Common myeloid progenitor, CD34-positive (primary cell): ENCODE results near the gene PLCH1.

ENCODE experiments used
- CTCF ChIA-PET: fragments of 350-600 bp; sonication (Branson Sonifier 250); formaldehyde crosslinking; loops from one replicate; lab custom pipeline; 2021; ENCODE audit warnings: antibody characterized with exemption; lab: Charles Lee
- POLR2A ChIA-PET: fragments of 350-600 bp; sonication (Branson Sonifier 250); formaldehyde crosslinking; loops from one replicate; lab custom pipeline; 2021; ENCODE audit warnings: antibody characterized with exemption; lab: Charles Lee
- DNase-seq, 3 donors: peaks; one replicate each; pipeline versions ENCODE4 v3.0.0 to v3.0.0-alpha.2; 2013
- H3K27ac ChIP-seq, 2 experiments: 1 replicate in 1 of 2; 2 replicates in 1 of 2; pipeline ENCODE4 v1.7.0; 2013; ENCODE audit warnings: inconsistent platforms in 2 of 2, low read length in 2 of 2, mild to moderate bottlenecking in 2 of 2, low read depth in 1 of 2, moderate library complexity in 1 of 2; ENCODE audit not compliant: severe bottlenecking in 2 of 2, insufficient read depth in 1 of 2, poor library complexity in 1 of 2
- H3K27me3 ChIP-seq, 5 experiments: replicated peaks in 2 of 5; 1 replicate in 3 of 5; 2 replicates in 2 of 5; pipeline versions ENCODE4 v1.6.1 to v1.7.0; 2013; ENCODE audit warnings: low read length in 4 of 5, mild to moderate bottlenecking in 2 of 5, moderate library complexity in 2 of 5, inconsistent platforms in 1 of 5; ENCODE audit not compliant: insufficient read depth in 5 of 5, control insufficient read depth in 4 of 5
- H3K36me3 ChIP-seq, 4 experiments: 1 replicate in 2 of 4; 2 replicates in 2 of 4; pipeline versions ENCODE4 v1.6.1 to v1.7.0; 2013; ENCODE audit warnings: low read length in 3 of 4, control low read depth in 1 of 4, mild to moderate bottlenecking in 1 of 4; ENCODE audit not compliant: control insufficient read depth in 4 of 4, insufficient read depth in 4 of 4
- H3K4me1 ChIP-seq, 4 experiments: 1 replicate in 3 of 4; 2 replicates in 1 of 4; pipeline versions ENCODE4 v1.6.1 to v1.7.1; 2013; ENCODE audit warnings: low read length in 3 of 4, mild to moderate bottlenecking in 3 of 4, control low read depth in 1 of 4, inconsistent platforms in 1 of 4, moderate library complexity in 1 of 4; ENCODE audit not compliant: control insufficient read depth in 4 of 4, insufficient read depth in 4 of 4; ENCODE audit errors: control extremely low read depth in 1 of 4
- H3K4me3 ChIP-seq, 7 experiments: 1 replicate in 4 of 7; 2 replicates in 3 of 7; pipeline versions ENCODE4 v1.5.1 to v1.7.0; 2013; ENCODE audit warnings: mild to moderate bottlenecking in 7 of 7, low read length in 6 of 7, moderate library complexity in 6 of 7, inconsistent platforms in 2 of 7, low read depth in 2 of 7, control low read depth in 1 of 7; ENCODE audit not compliant: insufficient read depth in 4 of 7, control insufficient read depth in 1 of 7; ENCODE audit errors: extremely low read depth in 1 of 7
- H3K9me3 ChIP-seq, 5 experiments: 1 replicate in 4 of 5; 2 replicates in 1 of 5; pipeline versions ENCODE4 v1.6.1 to v1.7.1; 2013; ENCODE audit warnings: low read length in 4 of 5, mild to moderate bottlenecking in 2 of 5, inconsistent platforms in 1 of 5, low read depth in 1 of 5, moderate library complexity in 1 of 5; ENCODE audit not compliant: control insufficient read depth in 4 of 5, insufficient read depth in 2 of 5; ENCODE audit errors: control extremely low read depth in 1 of 5
- WGBS: methylation state at CpG from one replicate; pipeline ENCODE4 v1.1.5; 2013; ENCODE audit not compliant: insufficient coverage; 5-methylcytosine and 5-hydroxymethylcytosine counted together

Gene PLCH1

GRCh38 chr3:155390351-155390750 lies 354.5 kb downstream of the PLCH1 start:
- ChIA-PET CTCF (no interaction called here), POLR2A (no interaction called here)
- Histone ChIP-seq H3K36me3 (no peaks in the 10 kb centered on the region), H3K27ac (no peak overlapping the region), H3K27me3 (no peaks in the 10 kb centered on the region), H3K9me3 (no peaks in the 10 kb centered on the region), H3K4me1 (peaks cover 0 to 5% (median 2%) of the 10 kb centered on the region in 4 experiments), H3K4me3 (no peak overlapping the region)
- DNase-seq: no peak

- ChIA-PET CTCF (interaction anchor here (1.3 kb wide), 1 partner anchor 313 kb away, joined by 4 read pairs; no protein-coding TSS in a partner anchor), POLR2A (no interaction called here)
- Histone ChIP-seq H3K4me3 (no peak overlapping the region), H3K27me3 (no peaks in the 10 kb centered on the region), H3K9me3 (no peaks in the 10 kb centered on the region), H3K4me1 (peaks cover 0 to 5% (median 2%) of the 10 kb centered on the region in 4 experiments), H3K27ac (no peak overlapping the region), H3K36me3 (no peaks in the 10 kb centered on the region)
- WGBS: 91% methylated on average over 2 of the region's 2 CpGs
- DNase-seq: no peak
Observed at GRCh38 chr3:155388417-155388816, 356.5 kb downstream of the PLCH1 start.

DNA sequence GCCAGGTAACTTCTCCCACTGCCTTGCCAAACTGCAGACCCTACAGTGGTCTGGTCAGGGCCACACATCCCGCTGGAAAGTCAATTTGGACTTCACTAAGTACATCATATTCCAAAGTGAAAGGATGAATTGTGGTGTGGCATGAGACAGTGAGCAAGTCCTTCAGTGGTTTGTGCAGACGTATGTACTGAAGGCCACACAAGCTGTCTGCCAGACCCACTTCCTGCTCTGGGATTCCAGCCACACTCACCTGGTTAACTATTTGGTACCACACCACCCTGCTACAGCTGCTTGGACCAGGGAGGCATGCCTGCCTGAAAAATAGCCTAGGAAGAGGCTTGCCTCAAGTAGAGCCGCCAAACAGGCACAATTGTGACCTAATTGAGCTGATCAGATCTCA lies 357.3 kb downstream of the PLCH1 start:
- ChIA-PET CTCF (no interaction called here), POLR2A (no interaction called here)
- no peaks in the 10 kb centered on the region for H3K9me3 ChIP-seq
- DNase-seq: peak in 2 of 3 donors; percentile 4 to 17
- H3K36me3 ChIP-seq: no peaks in the 10 kb centered on the region
- no CpG with 5 or more reads among the region's 3 CpGs for WGBS
- H3K27me3 ChIP-seq: no peaks in the 10 kb centered on the region
- H3K4me1 ChIP-seq: peaks cover 0 to 5% (median 2%) of the 10 kb centered on the region in 4 experiments
- no peak overlapping the region for H3K27ac ChIP-seq
- H3K4me3 ChIP-seq: no peak overlapping the region

GRCh38 chr3:155386919-155387318 lies 358.0 kb downstream of the PLCH1 start:
- H3K36me3 ChIP-seq: no peaks in the 10 kb centered on the region
- WGBS: 52% methylated on average over 4 of the region's 8 CpGs
- no peaks in the 10 kb centered on the region for H3K27me3 ChIP-seq
- peak in 2 of 3 donors; percentile 22 to 24 for DNase-seq
- peaks cover 0 to 5% (median 2%) of the 10 kb centered on the region in 4 experiments for H3K4me1 ChIP-seq
- H3K4me3 ChIP-seq: no peak overlapping the region
- CTCF ChIA-PET: interaction anchor here (1.9 kb wide), 1 partner anchor 315 kb away, joined by 6 read pairs; no protein-coding TSS in a partner anchor
- H3K27ac ChIP-seq: no peak overlapping the region
- H3K9me3 ChIP-seq: no peaks in the 10 kb centered on the region
- POLR2A ChIA-PET: no interaction called here

- ChIA-PET CTCF (interaction anchor here (1.9 kb wide), 1 partner anchor 315 kb away, joined by 6 read pairs; no protein-coding TSS in a partner anchor), POLR2A (no interaction called here)
- no peak overlapping the region for H3K27ac ChIP-seq
- no peak for DNase-seq
- H3K27me3 ChIP-seq: no peaks in the 10 kb centered on the region
- peaks cover 0 to 5% (median 2%) of the 10 kb centered on the region in 4 experiments for H3K4me1 ChIP-seq
- 95% methylated on average over 4 of the region's 4 CpGs for WGBS
- H3K9me3 ChIP-seq: no peaks in the 10 kb centered on the region
- H3K4me3 ChIP-seq: no peak overlapping the region
- H3K36me3 ChIP-seq: no peaks in the 10 kb centered on the region
Observed at GRCh38 chr3:155385896-155386625, 358.8 kb downstream of the PLCH1 start.

GRCh38 chr3:155382396-155383042 lies 362.4 kb downstream of the PLCH1 start:
- Histone ChIP-seq H3K4me1 (peaks cover 0 to 5% (median 1%) of the 10 kb centered on the region in 4 experiments), H3K27me3 (no peaks in the 10 kb centered on the region), H3K27ac (no peak overlapping the region), H3K36me3 (no peaks in the 10 kb centered on the region), H3K9me3 (no peaks in the 10 kb centered on the region), H3K4me3 (no peak overlapping the region)
- CTCF ChIA-PET: interaction anchor here (0.6 to 3.4 kb wide), 7 partner anchors 22 to 388 kb away, joined by 3 to 16 read pairs (median 4); no protein-coding TSS in a partner anchor
- POLR2A ChIA-PET: no interaction called here
- DNase-seq: peak; percentile 12 to 29 (median 19)
- WGBS: 60% methylated on average over 6 of the region's 6 CpGs

DNA sequence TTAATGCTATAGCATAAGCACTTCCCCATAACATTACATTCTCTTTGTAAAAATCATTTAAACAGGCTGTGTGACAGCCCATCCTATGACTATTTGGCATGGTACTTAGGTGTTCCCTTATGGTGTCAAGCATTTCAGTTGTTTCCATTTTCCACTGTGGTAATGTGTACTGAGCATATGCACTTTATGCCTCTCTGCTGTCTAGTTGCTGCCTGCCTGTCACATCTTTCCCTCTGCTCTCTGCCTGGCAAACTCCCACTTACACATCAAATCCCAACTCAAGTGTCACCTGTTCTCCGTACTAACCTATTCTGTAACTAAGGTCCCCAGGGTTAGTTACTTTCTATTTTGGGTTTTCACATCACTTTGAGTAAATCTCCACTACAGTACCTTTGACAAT lies 367.0 kb downstream of the PLCH1 start:
- Histone ChIP-seq H3K9me3 (no peaks in the 10 kb centered on the region), H3K27ac (no peak overlapping the region), H3K4me3 (no peak overlapping the region), H3K27me3 (no peaks in the 10 kb centered on the region), H3K4me1 (no peaks in the 10 kb centered on the region), H3K36me3 (no peaks in the 10 kb centered on the region)
- no peak for DNase-seq
- WGBS: 100% methylated on average over 1 of the region's 1 CpG
- ChIA-PET POLR2A (no interaction called here), CTCF (no interaction called here)
